ENCODE measurements around the gene TNNI2.

Gene TNNI2

GRCh38 chr11:1888347-1888753 is 49.6 kb downstream of the TNNI2 start:
- TF ChIP-seq CTCF (IDR thresholded peaks at IDR 0.05; ENCODE audit: low read depth, low read length, missing control alignments) = no peak
- H3K4me3 ChIP-seq (replicated peaks; ENCODE audit: low read depth, low read length) = no peak overlapping the region
- DNase-seq (ENCODE audit: extremely low read depth, low read depth) = no peak

- DNase-seq (ENCODE audit: extremely low read depth, low read depth) = no peak
- TF ChIP-seq CTCF (IDR thresholded peaks at IDR 0.05; ENCODE audit: low read depth, low read length, missing control alignments) = no peak
- no peak overlapping the region for H3K4me3 ChIP-seq (replicated peaks; ENCODE audit: low read depth, low read length)
These were observed 50.0 kb downstream of the TNNI2 start for GRCh38 chr11:1888811-1889210.

GRCh38 chr11:1889224-1889930 is 50.6 kb downstream of the TNNI2 start:
- no peak for DNase-seq (ENCODE audit: extremely low read depth, low read depth)
- H3K4me3 ChIP-seq (replicated peaks; ENCODE audit: low read depth, low read length) = no peak overlapping the region
- TF ChIP-seq CTCF (IDR thresholded peaks at IDR 0.05; ENCODE audit: low read depth, low read length, missing control alignments) = no peak

- TF ChIP-seq CTCF (IDR thresholded peaks at IDR 0.05; ENCODE audit: low read depth, low read length, missing control alignments) = no peak
- no peak overlapping the region for H3K4me3 ChIP-seq (replicated peaks; ENCODE audit: low read depth, low read length)
- no peak for DNase-seq (ENCODE audit: extremely low read depth, low read depth)
These were observed 51.4 kb downstream of the TNNI2 start for GRCh38 chr11:1889941-1890855.
